HG03095 (cell line): ENCODE data around the gene FOXO6.

Experiments used
- ATAC-seq: cut with Tn5 transposase; IDR thresholded peaks from one replicate; pipeline ENCODE4 v1.9.1; 2021; ENCODE audit warnings: moderate library complexity; ENCODE audit not compliant: unreplicated experiment

Gene FOXO6

GRCh38 chr1:41400225-41400624 is 39.0 kb downstream of the FOXO6 start:
- ATAC-seq, result no peak

GRCh38 chr1:41401899-41402298 is 40.7 kb downstream of the FOXO6 start:
- no peak for ATAC-seq

- ATAC-seq, result no peak
Measured at GRCh38 chr1:41404308-41404761, 43.1 kb downstream of the FOXO6 start.

- no peak for ATAC-seq
Measured at GRCh38 chr1:41407664-41408252, 46.5 kb downstream of the FOXO6 start.

GRCh38 chr1:41408691-41409090 is 47.5 kb downstream of the FOXO6 start:
- ATAC-seq, result no peak

- ATAC-seq, result no peak
Measured at GRCh38 chr1:41409825-41410224, 48.6 kb downstream of the FOXO6 start.

- ATAC-seq, result no peak
Measured at GRCh38 chr1:41410462-41410861, 49.2 kb downstream of the FOXO6 start.

GRCh38 chr1:41411229-41411628 is 50.0 kb downstream of the FOXO6 start:
- no peak for ATAC-seq

GRCh38 chr1:41412748-41413147 is 51.5 kb downstream of the FOXO6 start:
- no peak for ATAC-seq

GRCh38 chr1:41413748-41414281 is 52.6 kb downstream of the FOXO6 start:
- no peak for ATAC-seq

GRCh38 chr1:41414296-41414695 is 53.1 kb downstream of the FOXO6 start:
- no peak for ATAC-seq

- ATAC-seq, result no peak
Measured at GRCh38 chr1:41414716-41415306, 53.6 kb downstream of the FOXO6 start.

GRCh38 chr1:41416081-41416480 is 54.8 kb downstream of the FOXO6 start:
- no peak for ATAC-seq

- no peak for ATAC-seq
Measured at GRCh38 chr1:41416552-41417334, 55.5 kb downstream of the FOXO6 start.

- no peak for ATAC-seq
Measured at GRCh38 chr1:41417335-41417682, 56.1 kb downstream of the FOXO6 start.

GRCh38 chr1:41417746-41418145 is 56.5 kb downstream of the FOXO6 start:
- no peak for ATAC-seq

- no peak for ATAC-seq
Measured at GRCh38 chr1:41418857-41419583, 57.8 kb downstream of the FOXO6 start.

- ATAC-seq, result no peak
Measured at GRCh38 chr1:41419584-41420295, 58.5 kb downstream of the FOXO6 start.

GRCh38 chr1:41420351-41420750 is 59.1 kb downstream of the FOXO6 start:
- no peak for ATAC-seq

- no peak for ATAC-seq
Measured at GRCh38 chr1:41420860-41421259, 59.6 kb downstream of the FOXO6 start.

- ATAC-seq, result no peak
Measured at GRCh38 chr1:41422306-41422705, 61.1 kb downstream of the FOXO6 start.
